Smooth muscle cell (in vitro differentiated cells): ENCODE results near the gene DYNC1LI1. TPM values are rescaled to one million over a fixed set of nuclear protein-coding genes. Genes with fewer than 3 reads are reported as not detected.

Experiments used
- DNase-seq: peaks from one replicate; lab custom pipeline; 2025; ENCODE audit not compliant: unreplicated experiment; lab: John Stamatoyannopoulos, UW
- H2AFZ ChIP-seq: fragments of 200-600 bp; sonication (generic); 2 replicates; pipeline ENCODE4 v1.6.0; 2016; ENCODE audit warnings: antibody characterized with exemption, low read depth, mild to moderate bottlenecking
- H3F3A ChIP-seq: fragments of 200-600 bp; sonication (generic); 2 replicates; pipeline ENCODE4 v1.6.0; 2017; ENCODE audit warnings: antibody characterized with exemption, low read depth
- H3K27ac ChIP-seq: fragments of 200-600 bp; sonication (generic); 2 replicates; pipeline ENCODE4 v1.5.1; 2016; ENCODE audit warnings: low read depth, mild to moderate bottlenecking
- H3K27me3 ChIP-seq: fragments of 200-600 bp; sonication (generic); 2 replicates; pipeline ENCODE4 v1.6.1; 2016; ENCODE audit warnings: low read depth, mild to moderate bottlenecking
- H3K36me3 ChIP-seq: fragments of 200-600 bp; sonication (generic); 2 replicates; pipeline ENCODE4 v1.5.1; 2016; ENCODE audit warnings: low read depth
- H3K4me1 ChIP-seq: fragments of 200-600 bp; sonication (generic); 2 replicates; pipeline ENCODE4 v1.5.1; 2016; ENCODE audit warnings: low read depth
- H3K4me2 ChIP-seq: fragments of 200-600 bp; sonication (generic); 2 replicates; pipeline ENCODE4 v1.6.0; 2016; ENCODE audit warnings: mild to moderate bottlenecking
- H3K4me3 ChIP-seq: fragments of 200-600 bp; sonication (generic); 2 replicates; pipeline ENCODE4 v1.5.1; 2016; ENCODE audit warnings: mild to moderate bottlenecking
- H3K79me2 ChIP-seq: fragments of 200-600 bp; sonication (generic); 2 replicates; pipeline ENCODE4 v1.6.0; 2016; ENCODE audit warnings: low read depth, mild to moderate bottlenecking
- H3K9ac ChIP-seq: fragments of 200-600 bp; sonication (generic); 2 replicates; pipeline ENCODE4 v1.6.0; 2016; ENCODE audit warnings: low read depth
- H3K9me3 ChIP-seq: fragments of 200-600 bp; sonication (generic); replicated peaks from 2 replicates; pipeline ENCODE4 v1.5.1; 2016; ENCODE audit warnings: low read depth
- H4K20me1 ChIP-seq: fragments of 200-600 bp; sonication (generic); 2 replicates; pipeline ENCODE4 v1.6.0; 2016; ENCODE audit warnings: low read depth
- WGBS: methylation state at CpG from one replicate; pipeline ENCODE4 v1.1.7; 2016; ENCODE audit warnings: low lambda C conversion rate; 5-methylcytosine and 5-hydroxymethylcytosine counted together
- polyA plus RNA-seq: library from polyadenylated mRNA; unstranded; fragments of >200 nt; fragmentation: Nextera tagmentation; extraction: Ambion mirVana; gene quantifications from 2 replicates; pipeline ENCODE4 v1.2.1, GENCODE V29; 2016
- total RNA-seq: library from RNA; depleted of rRNA; stranded (reverse); fragments of >200 nt; gene quantifications from 2 replicates; pipeline ENCODE4 v1.2.3, GENCODE V29; 2014
- TF ChIP-seq, protein P1 (sequence below): fragments of 200-600 bp; sonication (generic); IDR thresholded peaks from 2 replicates; pipeline ENCODE4 v1.5.1; 2017; ENCODE audit warnings: borderline replicate concordance, mild to moderate bottlenecking, antibody characterized with exemption; ENCODE audit not compliant: insufficient read depth, poor library complexity, severe bottlenecking

Gene DYNC1LI1
- total and polyA plus RNA-seq, 2 experiments from 2014 or later: 31.0 to 72.6 TPM

DNA sequence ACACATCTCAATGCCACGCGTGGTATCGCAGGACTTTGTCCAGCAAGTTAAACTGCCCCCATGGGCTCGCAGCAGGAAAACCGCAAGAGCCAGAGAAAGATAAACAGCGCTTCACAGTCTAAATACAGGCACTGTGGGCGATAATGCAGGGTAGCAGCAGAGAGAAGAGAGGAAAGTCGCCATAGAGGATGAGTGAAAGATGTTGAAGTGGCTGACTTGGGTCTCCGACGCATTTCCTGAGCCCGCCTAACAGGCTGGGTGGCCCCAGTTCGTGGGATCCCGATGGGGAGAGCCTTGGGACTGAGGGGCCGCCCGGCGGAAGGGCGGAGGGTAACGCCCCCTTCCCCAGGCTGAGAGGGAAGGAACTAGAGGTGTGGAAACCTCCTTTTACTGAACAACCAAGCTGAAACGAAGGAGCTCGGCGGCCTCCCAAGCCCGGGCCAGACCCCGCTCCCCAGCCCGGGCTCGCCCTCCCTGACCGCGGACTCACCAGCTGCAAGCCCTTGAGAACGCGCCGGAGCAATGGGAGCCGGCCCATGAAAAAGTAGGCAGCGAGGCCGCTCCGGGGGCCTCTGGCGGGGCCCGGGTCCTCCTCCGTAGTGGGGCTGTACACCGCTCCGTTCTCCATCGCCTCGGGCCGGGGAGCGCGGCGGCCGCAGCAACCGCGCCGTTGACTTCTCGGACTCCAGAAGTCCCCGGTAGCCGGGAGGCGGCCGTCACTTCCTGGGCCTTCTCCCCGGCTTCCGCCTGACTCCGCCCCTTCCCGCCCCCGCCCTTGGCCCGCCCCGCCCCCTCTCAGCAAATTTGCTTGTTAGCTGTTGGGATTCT is 68.3 kb downstream of the DYNC1LI1 start, which contains the start of gene CMTM6:
Gene CMTM6 (minus strand): TSS at position 735 of the 828 bp plus-strand sequence. CDS start 107 bp downstream, at position 628.
- Histone ChIP-seq H3K4me1 (peaks cover 13% of the 10 kb centered on the region), H3K27ac (peak within 1 kb of the TSS; percentile 96), H3K36me3 (no peaks in the 10 kb centered on the region), H3K27me3 (no peaks in the 10 kb centered on the region), H4K20me1 (peaks cover 44% of the 10 kb centered on the region), H3K9ac (peak within 1 kb of the TSS; percentile 94), H3F3A (peaks cover 10% of the 10 kb centered on the region), H3K4me2 (peak within 1 kb of the TSS; percentile 90), H3K9me3 (no peaks in the 10 kb centered on the region), H3K79me2 (peaks cover 43% of the 10 kb centered on the region), H2AFZ (peak within 1 kb of the TSS; percentile 98), H3K4me3 (peak within 1 kb of the TSS; percentile 92)
- DNase-seq: peak; percentile 71
- under 1% methylated on average over 50 of the region's 61 CpGs for WGBS
- TF ChIP-seq, protein P1, sequence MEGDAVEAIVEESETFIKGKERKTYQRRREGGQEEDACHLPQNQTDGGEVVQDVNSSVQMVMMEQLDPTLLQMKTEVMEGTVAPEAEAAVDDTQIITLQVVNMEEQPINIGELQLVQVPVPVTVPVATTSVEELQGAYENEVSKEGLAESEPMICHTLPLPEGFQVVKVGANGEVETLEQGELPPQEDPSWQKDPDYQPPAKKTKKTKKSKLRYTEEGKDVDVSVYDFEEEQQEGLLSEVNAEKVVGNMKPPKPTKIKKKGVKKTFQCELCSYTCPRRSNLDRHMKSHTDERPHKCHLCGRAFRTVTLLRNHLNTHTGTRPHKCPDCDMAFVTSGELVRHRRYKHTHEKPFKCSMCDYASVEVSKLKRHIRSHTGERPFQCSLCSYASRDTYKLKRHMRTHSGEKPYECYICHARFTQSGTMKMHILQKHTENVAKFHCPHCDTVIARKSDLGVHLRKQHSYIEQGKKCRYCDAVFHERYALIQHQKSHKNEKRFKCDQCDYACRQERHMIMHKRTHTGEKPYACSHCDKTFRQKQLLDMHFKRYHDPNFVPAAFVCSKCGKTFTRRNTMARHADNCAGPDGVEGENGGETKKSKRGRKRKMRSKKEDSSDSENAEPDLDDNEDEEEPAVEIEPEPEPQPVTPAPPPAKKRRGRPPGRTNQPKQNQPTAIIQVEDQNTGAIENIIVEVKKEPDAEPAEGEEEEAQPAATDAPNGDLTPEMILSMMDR: no peak

DNA sequence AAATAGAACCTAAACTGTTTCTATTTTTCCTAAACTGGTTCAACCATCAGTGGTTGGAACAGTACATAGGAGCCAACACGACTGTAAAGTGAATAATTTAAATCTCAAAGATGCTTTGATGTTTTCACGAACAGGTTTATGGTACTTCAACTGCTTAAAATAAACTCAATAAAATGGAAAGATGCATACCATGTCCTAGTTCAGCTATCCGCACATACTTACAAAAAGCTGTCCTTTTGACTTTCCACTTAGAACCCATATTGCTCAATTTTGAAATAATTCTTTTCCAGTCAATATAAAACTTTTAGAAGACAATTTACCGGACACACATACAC is 68.9 kb downstream of the DYNC1LI1 start:
- Histone ChIP-seq H4K20me1 (peaks cover 46% of the 10 kb centered on the region), H3K27ac (peak overlapping the region; percentile 96), H3K4me1 (peaks cover 13% of the 10 kb centered on the region), H3K9ac (peak overlapping the region; percentile 94), H3K9me3 (no peaks in the 10 kb centered on the region), H2AFZ (peak overlapping the region; percentile 64), H3K4me3 (peak overlapping the region; percentile 92), H3K4me2 (peak overlapping the region; percentile 90), H3K79me2 (peaks cover 44% of the 10 kb centered on the region), H3F3A (peaks cover 10% of the 10 kb centered on the region), H3K36me3 (no peaks in the 10 kb centered on the region), H3K27me3 (no peaks in the 10 kb centered on the region)
- DNase-seq: no peak
- WGBS: 2% methylated on average over 4 of the region's 4 CpGs
- TF ChIP-seq, protein P1: no peak

DNA sequence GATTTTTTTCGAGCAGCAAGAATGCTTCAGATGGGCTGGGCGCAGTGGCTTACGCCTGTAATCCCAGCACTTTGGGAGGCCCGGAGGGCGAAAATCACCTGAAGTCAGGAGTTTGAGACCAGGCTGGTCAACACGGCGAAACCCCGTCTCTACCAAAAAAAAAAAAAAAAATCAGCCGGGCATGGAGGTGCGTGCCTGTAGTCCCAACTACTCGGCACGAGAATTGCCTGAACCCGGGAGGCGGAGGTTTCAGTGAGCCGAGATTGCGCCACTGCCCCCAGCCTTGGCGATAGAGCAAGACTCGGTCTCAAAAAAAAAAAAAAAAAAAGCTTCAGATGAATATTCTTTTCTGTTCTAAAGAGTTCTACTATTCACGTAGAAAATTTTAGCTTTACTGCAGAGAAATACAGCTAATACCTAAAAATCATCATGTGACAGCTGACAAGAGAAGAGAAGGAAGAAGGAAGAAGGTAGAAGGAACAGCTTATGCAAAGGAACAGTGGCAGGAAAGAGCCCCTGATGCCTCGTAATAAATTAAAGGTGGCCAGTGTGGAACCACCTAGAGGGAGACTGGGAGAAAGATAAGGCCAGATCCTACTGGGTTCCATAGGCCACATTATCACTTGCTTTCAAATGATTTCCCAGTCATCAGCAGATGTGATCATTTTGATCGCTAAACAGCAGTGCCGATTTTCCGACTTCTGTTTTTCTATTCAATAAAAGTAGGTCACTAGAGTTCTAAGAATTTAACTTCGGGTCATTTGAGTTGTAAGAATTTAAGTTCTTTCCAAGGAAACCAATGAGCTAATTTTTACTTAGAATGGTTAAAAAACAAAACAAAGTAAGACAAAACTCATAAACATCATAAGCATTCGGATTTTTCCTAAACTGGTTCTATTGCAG is 69.5 kb downstream of the DYNC1LI1 start:
- TF ChIP-seq, protein P1: no peak
- Histone ChIP-seq H3K4me3 (peak overlapping the region; percentile 92), H3K9me3 (no peaks in the 10 kb centered on the region), H2AFZ (no peak overlapping the region), H3F3A (peaks cover 10% of the 10 kb centered on the region), H3K27ac (peak overlapping the region; percentile 96), H4K20me1 (peaks cover 52% of the 10 kb centered on the region), H3K4me2 (peak overlapping the region; percentile 90), H3K79me2 (peaks cover 50% of the 10 kb centered on the region), H3K4me1 (peaks cover 13% of the 10 kb centered on the region), H3K36me3 (no peaks in the 10 kb centered on the region), H3K27me3 (no peaks in the 10 kb centered on the region), H3K9ac (peak overlapping the region; percentile 94)
- WGBS: 31% methylated on average over 25 of the region's 25 CpGs
- peak; percentile 2 for DNase-seq
